H9 (cell line): ENCODE data around the gene VILL. TPM values are rescaled to one million over a fixed set of nuclear protein-coding genes. Genes with fewer than 3 reads are reported as not detected.

Source experiments
- DNase-seq: peaks from one replicate; pipeline ENCODE4 v3.0.0-alpha.2; 2017
- H2AFZ ChIP-seq: one replicate; pipeline ENCODE4 v1.6.1; 2013; ENCODE audit warnings: mild to moderate bottlenecking, low read length, control low read depth, moderate library complexity
- H2AK5ac ChIP-seq: 2 replicates; pipeline ENCODE4 v1.6.1; 2013; ENCODE audit warnings: low read length, control low read depth, mixed read lengths; ENCODE audit not compliant: insufficient read length
- H2BK120ac ChIP-seq: one replicate; pipeline ENCODE4 v1.6.1; 2013; ENCODE audit warnings: low read depth, mild to moderate bottlenecking, low read length, control low read depth, inconsistent platforms; ENCODE audit not compliant: poor library complexity, severe bottlenecking
- H2BK12ac ChIP-seq: 2 replicates; pipeline ENCODE4 v1.6.1; 2013; ENCODE audit warnings: low read length, control low read depth, mixed read lengths, low read depth; ENCODE audit not compliant: insufficient read length
- H2BK15ac ChIP-seq: 2 replicates; pipeline ENCODE4 v1.6.1; 2013; ENCODE audit warnings: low read depth, low read length, control low read depth
- H2BK20ac ChIP-seq: one replicate; pipeline ENCODE4 v1.6.1; 2013; ENCODE audit warnings: low read depth, mild to moderate bottlenecking, low read length, control low read depth, inconsistent platforms; ENCODE audit not compliant: poor library complexity, severe bottlenecking
- H2BK5ac ChIP-seq: 2 replicates; pipeline ENCODE4 v1.6.1; 2013; ENCODE audit warnings: low read length, control low read depth, mixed read lengths; ENCODE audit not compliant: insufficient read length
- H3K14ac ChIP-seq: 2 replicates; pipeline ENCODE4 v1.6.1; 2013; ENCODE audit warnings: low read length, control low read depth; ENCODE audit not compliant: insufficient read depth
- H3K18ac ChIP-seq: 2 replicates; pipeline ENCODE4 v1.6.1; 2013; ENCODE audit warnings: low read depth, mild to moderate bottlenecking, mixed read lengths, low read length, control low read depth; ENCODE audit not compliant: insufficient read length
- H3K23ac ChIP-seq: 2 replicates; pipeline ENCODE4 v1.6.1; 2013; ENCODE audit warnings: low read length, control low read depth, mixed read lengths, low read depth; ENCODE audit not compliant: insufficient read length
- H3K23me2 ChIP-seq: 2 replicates; pipeline ENCODE4 v1.6.1; 2013; ENCODE audit warnings: low read depth, mild to moderate bottlenecking, mixed read lengths, low read length, control low read depth; ENCODE audit not compliant: insufficient read length, poor library complexity, severe bottlenecking
- H3K27ac ChIP-seq: 2 replicates; pipeline ENCODE4 v1.5.1; 2013; ENCODE audit warnings: low read length, control low read depth, mixed read lengths, low read depth; ENCODE audit not compliant: insufficient read length
- H3K27me3 ChIP-seq: 2 replicates; pipeline ENCODE4 v1.6.1; 2013; ENCODE audit warnings: low read length, control low read depth, inconsistent platforms; ENCODE audit not compliant: insufficient read depth
- H3K4ac ChIP-seq: 2 replicates; pipeline ENCODE4 v1.6.1; 2013; ENCODE audit warnings: low read depth, mild to moderate bottlenecking, control low read depth, inconsistent platforms, low read length, moderate library complexity
- H3K4me1 ChIP-seq: 2 replicates; pipeline ENCODE4 v1.6.1; 2013; ENCODE audit warnings: low read length, control low read depth, inconsistent platforms; ENCODE audit not compliant: insufficient read depth
- H3K4me2 ChIP-seq: 2 replicates; pipeline ENCODE4 v1.6.1; 2013; ENCODE audit warnings: low read length, control low read depth, mixed read lengths; ENCODE audit not compliant: insufficient read length, insufficient read depth
- H3K56ac ChIP-seq: 2 replicates; pipeline ENCODE4 v1.6.1; 2013; ENCODE audit warnings: low read depth, mild to moderate bottlenecking, mixed read lengths, low read length, control low read depth; ENCODE audit not compliant: insufficient read length
- H3K79me1 ChIP-seq: 2 replicates; pipeline ENCODE4 v1.6.1; 2013; ENCODE audit warnings: low read depth, mild to moderate bottlenecking, moderate library complexity, low read length, control low read depth, inconsistent platforms; ENCODE audit not compliant: insufficient read depth, poor library complexity, severe bottlenecking
- H3K79me2 ChIP-seq: 2 replicates; pipeline ENCODE4 v1.6.1; 2013; ENCODE audit warnings: low read length, control low read depth, inconsistent platforms; ENCODE audit not compliant: insufficient read depth
- H3K9ac ChIP-seq: 2 replicates; pipeline ENCODE4 v1.6.1; 2013; ENCODE audit warnings: low read length, control low read depth, mixed read lengths; ENCODE audit not compliant: insufficient read length; ENCODE audit errors: extremely low read depth
- H3K9me3 ChIP-seq: one replicate; pipeline ENCODE4 v1.6.1; 2013; ENCODE audit warnings: low read depth, low read length, inconsistent platforms; ENCODE audit not compliant: control insufficient read depth
- H3T11ph ChIP-seq: one replicate; pipeline ENCODE4 v1.6.1; 2013; ENCODE audit warnings: mild to moderate bottlenecking, low read length, control low read depth, inconsistent platforms
- H4K20me1 ChIP-seq: one replicate; pipeline ENCODE4 v1.6.1; 2013; ENCODE audit not compliant: control insufficient read depth, insufficient read length, insufficient read depth
- H4K5ac ChIP-seq: 2 replicates; pipeline ENCODE4 v1.6.1; 2013; ENCODE audit warnings: low read depth, mild to moderate bottlenecking, mixed read lengths, low read length, control low read depth; ENCODE audit not compliant: insufficient read length
- H4K8ac ChIP-seq: replicated peaks from 2 replicates; pipeline ENCODE4 v1.6.1; 2013; ENCODE audit warnings: low read length, control low read depth, mixed read lengths, low read depth; ENCODE audit not compliant: insufficient read length
- H4K91ac ChIP-seq: 2 replicates; pipeline ENCODE4 v1.6.1; 2013; ENCODE audit warnings: low read depth, mild to moderate bottlenecking, moderate library complexity, mixed read lengths, low read length, control low read depth; ENCODE audit not compliant: insufficient read length
- H3K27ac Mint-ChIP-seq, 3 experiments: 2 replicates in 2 of 3; 3 replicates in 1 of 3; pipeline ENCODE4 v1.8.0; 2020 to 2021; ENCODE audit warnings: mixed read lengths in 3 of 3, mild to moderate bottlenecking in 1 of 3, moderate library complexity in 1 of 3
- H3K27me3 Mint-ChIP-seq: 2 replicates; pipeline ENCODE4 v1.8.0; 2021; ENCODE audit warnings: low read depth, mild to moderate bottlenecking, moderate library complexity, mixed read lengths
- H3K36me3 Mint-ChIP-seq, 3 experiments: 2 replicates in 2 of 3; 3 replicates in 1 of 3; pipeline ENCODE4 v1.8.0; 2020 to 2021; ENCODE audit warnings: low read depth in 3 of 3, mixed read lengths in 3 of 3; ENCODE audit not compliant: insufficient read depth in 1 of 3
- H3K4me1 Mint-ChIP-seq, 2 experiments: 2 replicates each; pipeline ENCODE4 v1.8.0; 2020; ENCODE audit warnings: mixed read lengths in 2 of 2
- H3K4me3 Mint-ChIP-seq, 2 experiments: 2 replicates in 1 of 2; 3 replicates in 1 of 2; pipeline ENCODE4 v1.8.0; 2020 to 2021; ENCODE audit warnings: mild to moderate bottlenecking in 2 of 2, mixed read lengths in 2 of 2, moderate library complexity in 1 of 2
- H3K9me3 Mint-ChIP-seq, 2 experiments: 2 replicates in 1 of 2; 3 replicates in 1 of 2; pipeline ENCODE4 v1.8.0; 2020; ENCODE audit warnings: mild to moderate bottlenecking in 2 of 2, mixed read lengths in 2 of 2, moderate library complexity in 1 of 2
- CTCF ChIP-seq: fragments of 200-600 bp; sonication (generic); conservative IDR thresholded peaks from 3 replicates; pipeline ENCODE4 v1.8.0; 2021; ENCODE audit warnings: antibody characterized with exemption, mild to moderate bottlenecking
- WGBS: extraction: QIAGEN DNeasy Blood & Tissue Kit; methylation state at CpG from one replicate; pipeline ENCODE4 v1.1.7; 2013; ENCODE audit warnings: missing lambda C conversion rate, low lambda C conversion rate, mixed read lengths; ENCODE audit not compliant: insufficient read length; ENCODE audit errors: extremely low coverage; 5-methylcytosine and 5-hydroxymethylcytosine counted together
- total RNA-seq: library from RNA; stranded (reverse); gene quantifications from 2 replicates; pipeline ENCODE4 v1.2.1, GENCODE V29; 2021

VILL gene
- total RNA-seq, 1 experiment from 2014 or later: 3.2 TPM

DNA sequence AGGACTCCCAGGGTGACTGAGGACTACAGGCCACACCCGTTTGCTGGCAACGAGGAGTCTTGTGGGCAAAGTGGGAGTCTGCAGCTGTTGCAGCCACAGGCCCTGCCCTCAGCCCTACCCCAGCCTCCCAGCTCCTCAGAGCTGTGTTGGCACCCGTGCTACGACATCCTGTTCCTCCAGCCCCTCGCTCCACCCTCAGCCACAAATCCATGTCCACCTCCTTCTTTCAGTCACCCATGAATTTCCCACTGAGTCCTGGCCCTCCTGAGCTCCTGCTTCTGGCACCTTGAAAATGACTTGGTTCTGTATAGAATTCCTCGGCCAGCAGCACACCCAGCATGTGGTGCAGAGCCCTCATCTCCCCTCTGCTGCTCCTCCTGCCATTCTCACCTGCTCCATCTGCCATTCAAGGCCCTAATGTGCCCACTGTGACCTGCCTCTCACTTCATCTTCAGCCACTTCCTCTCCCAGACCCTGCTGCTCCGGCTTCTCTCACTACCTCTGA lies 20.9 kb upstream of the VILL start:
- H3K4ac ChIP-seq: no peak overlapping the region
- Mint-ChIP-seq H3K36me3 (peaks cover 2 to 4% (median 4%) of the 10 kb centered on the region in 3 experiments; a peak in 6 of 7 replicates), H3K27ac (peak overlapping the region; percentile 10 to 85 (median 49); a peak in 4 of 7 replicates), H3K27me3 (no peaks in the 10 kb centered on the region; the same call in 1 of the 2 replicates), H3K9me3 (no peaks in the 10 kb centered on the region), H3K4me3 (no peak overlapping the region), H3K4me1 (peaks cover 12 to 21% of the 10 kb centered on the region in 2 experiments)
- no peak overlapping the region for H4K8ac ChIP-seq
- H2BK20ac ChIP-seq: no peak overlapping the region
- WGBS: no CpG with 5 or more reads among the region's 7 CpGs
- no peak overlapping the region for H4K91ac ChIP-seq
- H4K20me1 ChIP-seq: no peaks in the 10 kb centered on the region
- no peaks in the 10 kb centered on the region for H3K23me2 ChIP-seq
- H3K56ac ChIP-seq: no peak overlapping the region
- H3K4me1 ChIP-seq: no peaks in the 10 kb centered on the region
- no peaks in the 10 kb centered on the region for H3K9me3 ChIP-seq
- H2AK5ac ChIP-seq: no peak overlapping the region
- H2BK12ac ChIP-seq: no peak overlapping the region
- H2BK5ac ChIP-seq: no peak overlapping the region
- H3K23ac ChIP-seq: no peak overlapping the region
- no peak overlapping the region for H3K4me2 ChIP-seq
- H3K27me3 ChIP-seq: no peaks in the 10 kb centered on the region
- H2BK15ac ChIP-seq: 0 out of 2 replicates have a peak overlapping the region, but pooled peaks have one; percentile 26
- no peak overlapping the region for H3K9ac ChIP-seq
- H2AFZ ChIP-seq: no peak overlapping the region
- H3K27ac ChIP-seq: no peak overlapping the region
- no peak overlapping the region for H3K18ac ChIP-seq
- H2BK120ac ChIP-seq: no peak overlapping the region
- H3K79me2 ChIP-seq: no peaks in the 10 kb centered on the region
- H3K79me1 ChIP-seq: no peaks in the 10 kb centered on the region
- no peak overlapping the region for H4K5ac ChIP-seq
- H3K14ac ChIP-seq: no peak overlapping the region
- no peak for TF ChIP-seq CTCF
- peak; percentile 24 for DNase-seq
- no peak overlapping the region for H3T11ph ChIP-seq
